Ecto neural progenitor cell (in vitro differentiated cells): ENCODE results near the gene ATP6V1A.

Source experiments
- DNase-seq: peaks from one replicate; pipeline ENCODE4 v3.0.0-alpha.2; 2018; ENCODE audit warnings: low spot score

ATP6V1A gene

DNA sequence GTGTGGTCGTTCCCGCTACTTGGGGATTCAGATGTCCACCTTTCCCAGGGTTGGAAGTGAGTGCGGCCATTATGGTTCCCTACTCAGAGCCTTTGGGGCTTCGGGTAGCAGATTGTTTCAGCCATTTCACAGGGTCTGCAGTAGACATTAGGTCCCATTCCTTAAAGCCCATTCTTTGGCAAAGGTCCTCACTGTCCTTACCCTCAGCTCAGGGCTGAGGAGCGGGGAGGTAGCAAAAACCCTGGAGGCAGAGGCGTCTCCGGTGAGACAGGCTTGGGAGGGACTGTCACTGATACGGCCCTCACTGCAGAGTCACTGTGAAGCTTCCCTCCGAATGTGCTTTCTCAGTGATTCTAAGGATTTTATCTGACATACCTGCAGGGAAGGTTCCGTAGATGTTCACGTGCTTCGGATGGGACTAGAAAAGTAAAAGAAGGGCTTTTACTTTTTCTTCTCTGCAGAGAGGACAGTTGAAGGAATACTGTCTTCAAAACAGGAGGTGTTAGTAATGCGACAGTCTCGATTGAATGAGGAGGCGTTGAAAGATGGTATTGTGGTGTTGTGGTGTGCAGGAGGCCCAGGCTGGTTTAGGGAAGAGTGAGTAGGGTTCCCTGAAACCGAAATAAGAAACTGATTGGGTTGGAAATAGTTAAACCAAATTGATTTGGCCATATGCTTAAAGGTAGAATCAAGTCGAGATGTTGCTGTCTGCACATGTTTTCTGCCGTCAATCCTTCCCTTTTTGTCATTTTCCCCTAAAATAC, 630 bp downstream of the ATP6V1A start:
- no peak for DNase-seq

- DNase-seq: no peak
Measured at GRCh38 chr3:113751141-113751540, 4.3 kb downstream of the ATP6V1A start.

GRCh38 chr3:113753376-113753985, 6.6 kb downstream of the ATP6V1A start:
- no peak for DNase-seq

DNA sequence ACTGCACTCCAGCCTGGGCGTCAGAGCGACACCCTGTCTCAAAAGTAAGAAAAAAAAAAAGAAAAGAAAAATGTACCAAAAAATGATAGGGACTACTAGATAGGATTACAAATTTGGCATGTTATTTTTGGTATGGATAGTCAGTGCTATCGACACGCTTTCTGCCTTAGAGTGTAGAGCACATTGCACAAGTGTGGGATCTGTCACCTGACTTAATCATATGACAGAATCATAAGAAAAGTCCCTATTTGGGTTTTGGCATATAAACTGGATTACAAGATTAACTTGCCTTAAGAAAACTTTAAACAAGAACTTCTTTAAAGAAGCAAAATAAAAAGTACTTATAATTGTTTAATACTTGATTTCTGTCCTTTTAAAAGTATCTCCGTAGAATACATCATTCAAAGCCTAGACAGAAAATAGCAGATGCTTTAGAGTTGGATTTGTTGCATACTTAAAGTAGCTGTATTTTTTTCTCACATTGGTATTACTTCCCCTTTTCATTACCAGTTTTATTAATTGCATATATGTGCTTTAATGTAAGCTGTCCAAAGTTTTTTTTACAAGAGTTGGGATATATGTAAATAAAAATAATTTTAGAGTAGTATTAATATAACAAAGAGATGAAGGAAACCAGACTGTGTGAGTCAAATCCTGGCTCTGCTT, 7.8 kb downstream of the ATP6V1A start:
- no peak for DNase-seq

DNA sequence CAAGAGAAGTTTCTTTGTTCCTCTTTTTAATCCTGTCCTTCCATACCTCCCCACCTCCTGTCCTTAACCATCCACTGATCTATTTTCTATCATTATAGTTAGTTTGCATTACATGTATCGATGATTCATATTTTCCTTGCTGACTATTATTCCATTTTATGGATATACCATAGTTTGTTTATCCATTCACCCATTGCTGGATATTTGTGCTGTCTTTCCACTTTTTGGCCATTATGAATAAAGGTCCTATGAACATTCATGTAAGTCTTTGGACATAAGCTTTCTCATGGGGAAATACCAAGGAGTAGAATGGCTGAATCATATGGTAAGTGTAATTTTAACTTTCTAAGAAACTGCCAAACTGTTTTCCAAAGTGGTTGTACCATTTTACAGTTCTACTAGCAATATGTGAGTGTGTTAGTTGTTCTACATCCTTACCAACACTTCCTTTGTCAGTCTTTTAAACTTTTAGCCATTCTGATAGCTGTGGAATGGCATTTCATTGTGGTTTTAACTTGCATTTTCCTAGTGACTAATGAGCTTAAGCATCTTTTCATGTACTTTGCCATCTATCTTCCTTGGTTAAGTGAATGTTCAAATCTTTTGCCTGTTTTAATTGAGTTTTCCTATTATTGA, 11.7 kb downstream of the ATP6V1A start:
- no peak for DNase-seq

DNA sequence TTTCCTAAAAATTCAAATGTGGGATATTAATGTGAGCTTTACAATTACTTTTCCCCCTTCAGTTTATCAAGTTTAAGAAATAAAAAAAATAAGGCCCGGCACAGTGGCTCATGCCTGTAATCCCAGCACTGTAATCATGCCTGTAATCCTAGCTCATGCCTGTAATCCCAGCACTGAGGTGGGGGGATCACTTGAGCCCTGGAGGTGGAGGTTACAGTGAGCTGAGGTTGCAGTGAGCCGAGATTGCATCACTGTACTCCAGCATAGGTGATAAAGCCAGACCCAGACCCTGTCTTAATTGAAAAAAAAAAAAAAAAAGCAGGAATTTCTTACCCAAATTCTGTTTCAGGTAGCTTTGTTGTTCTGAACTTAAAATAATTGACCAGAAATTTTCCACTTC, 17.9 kb downstream of the ATP6V1A start:
- no peak for DNase-seq

- DNase-seq: no peak
Measured at GRCh38 chr3:113769551-113769950, 22.7 kb downstream of the ATP6V1A start.

DNA sequence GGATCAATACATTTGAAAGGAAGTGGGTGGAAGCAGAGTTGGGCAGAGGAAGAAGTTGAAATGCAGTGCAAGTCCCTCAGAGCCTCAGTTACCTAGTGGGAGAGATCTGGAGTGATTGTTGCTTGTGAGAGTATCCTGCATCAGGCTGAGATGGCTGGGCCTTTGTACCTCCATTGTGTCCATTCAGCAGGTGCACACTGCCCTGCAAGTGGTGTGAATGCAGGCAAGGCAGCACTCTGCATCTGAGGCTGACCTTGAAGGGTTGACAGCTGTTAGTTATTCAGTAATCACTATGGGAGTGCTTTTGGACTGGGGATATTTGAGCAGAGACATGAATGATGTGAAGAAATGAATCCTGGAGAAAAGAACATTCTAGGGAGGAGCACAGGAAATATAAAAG, 25.2 kb downstream of the ATP6V1A start:
- no peak for DNase-seq

DNA sequence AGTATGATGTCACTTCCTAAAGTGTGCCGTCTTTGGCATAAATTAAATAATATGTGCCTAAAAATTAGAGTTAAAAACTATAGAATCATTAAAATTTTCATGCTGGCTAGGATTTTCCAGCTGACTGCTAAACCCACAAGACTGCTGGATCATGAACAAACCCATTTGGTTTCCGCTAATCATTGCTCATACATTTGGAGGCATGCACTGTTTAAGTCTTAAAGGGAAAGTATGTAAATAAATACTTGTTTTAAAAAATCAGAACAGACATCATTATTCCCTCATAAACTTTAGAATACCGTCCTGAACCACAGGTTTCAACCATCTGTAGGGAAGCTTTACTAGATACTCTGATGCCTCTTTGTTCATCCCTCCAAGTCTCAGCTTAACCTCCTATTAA, 26.5 kb downstream of the ATP6V1A start:
- no peak for DNase-seq

DNA sequence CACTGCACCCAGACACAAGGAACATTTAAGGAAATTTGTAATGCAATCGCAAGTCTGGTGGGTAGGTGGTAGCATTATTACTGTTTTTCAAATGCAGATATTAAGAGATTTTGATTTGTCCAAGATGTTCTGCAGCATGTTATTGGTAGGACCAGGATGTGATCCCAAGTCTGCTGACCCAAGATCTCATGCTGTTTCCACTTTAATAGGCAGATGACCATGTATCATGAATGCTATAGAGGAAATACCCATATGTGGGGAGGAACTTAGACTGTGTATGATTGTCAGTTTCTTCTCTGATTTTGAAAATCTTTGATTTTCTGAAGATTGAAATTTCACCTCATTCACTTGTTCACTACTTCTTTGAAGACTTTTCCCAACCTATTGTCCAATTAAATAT, 28.7 kb downstream of the ATP6V1A start:
- DNase-seq: no peak

DNA sequence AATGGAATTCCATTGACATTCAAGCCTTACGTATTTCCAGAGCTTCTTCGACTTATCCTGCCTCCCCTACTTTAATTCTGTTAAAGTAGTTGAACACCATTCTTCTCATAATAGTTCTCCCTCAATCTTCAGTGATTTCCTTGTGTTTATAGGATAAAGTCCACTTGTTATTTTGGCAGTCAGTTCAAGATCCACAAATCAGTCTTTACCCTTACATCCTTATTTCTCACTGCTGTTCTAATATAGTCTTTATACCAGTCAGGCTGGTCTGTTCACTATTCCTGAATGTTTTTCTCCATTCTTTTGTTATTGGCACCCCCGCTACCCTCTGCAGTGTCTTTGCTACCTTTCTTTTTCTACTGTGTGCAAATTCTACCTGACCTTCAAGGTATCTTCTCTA, 29.7 kb downstream of the ATP6V1A start:
- DNase-seq: no peak

GRCh38 chr3:113783463-113783862, 36.6 kb downstream of the ATP6V1A start:
- DNase-seq: no peak

- no peak for DNase-seq
Measured at GRCh38 chr3:113783980-113784379, 37.1 kb downstream of the ATP6V1A start.

DNA sequence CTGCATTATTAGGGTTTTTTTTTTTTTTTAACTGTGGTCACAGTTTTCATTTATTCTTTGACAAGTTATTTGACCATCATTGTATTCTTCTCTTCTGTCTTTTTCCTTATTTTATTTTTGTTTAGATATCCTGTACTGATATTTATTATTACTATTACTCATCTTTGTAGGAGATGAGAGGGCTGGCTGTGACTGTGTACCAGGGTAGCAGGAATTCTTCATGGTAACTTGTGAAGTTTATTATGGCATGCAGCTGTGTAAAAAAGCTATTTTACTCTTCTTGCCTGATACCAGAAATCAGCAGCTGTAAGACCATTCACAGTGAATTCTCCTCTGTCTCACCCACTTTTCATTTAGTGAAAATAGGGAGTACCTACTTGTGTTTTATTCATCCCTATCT, 44.5 kb downstream of the ATP6V1A start:
- no peak for DNase-seq

DNA sequence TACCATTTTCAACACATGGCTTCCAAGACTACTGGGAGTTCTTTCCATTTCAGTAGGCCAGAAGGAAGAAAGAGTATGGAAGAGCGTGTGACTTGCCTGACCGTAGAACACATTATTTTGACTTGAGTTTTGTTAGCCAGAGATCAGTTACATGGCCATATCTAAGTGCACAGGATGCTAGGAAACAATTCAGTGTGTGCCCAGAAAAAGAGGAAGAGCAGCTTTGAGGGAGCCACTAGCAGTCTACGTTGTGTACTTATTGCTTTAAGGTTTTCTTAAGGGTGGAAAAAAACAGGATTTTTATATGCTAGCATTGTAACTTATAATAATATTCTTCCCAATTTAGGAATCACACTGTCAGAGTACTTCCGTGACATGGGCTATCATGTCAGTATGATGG, 47.7 kb downstream of the ATP6V1A start:
- no peak for DNase-seq

GRCh38 chr3:113795693-113796092, 48.9 kb downstream of the ATP6V1A start:
- DNase-seq: no peak

- DNase-seq: no peak
Measured at GRCh38 chr3:113802795-113803455, 56.1 kb downstream of the ATP6V1A start.

DNA sequence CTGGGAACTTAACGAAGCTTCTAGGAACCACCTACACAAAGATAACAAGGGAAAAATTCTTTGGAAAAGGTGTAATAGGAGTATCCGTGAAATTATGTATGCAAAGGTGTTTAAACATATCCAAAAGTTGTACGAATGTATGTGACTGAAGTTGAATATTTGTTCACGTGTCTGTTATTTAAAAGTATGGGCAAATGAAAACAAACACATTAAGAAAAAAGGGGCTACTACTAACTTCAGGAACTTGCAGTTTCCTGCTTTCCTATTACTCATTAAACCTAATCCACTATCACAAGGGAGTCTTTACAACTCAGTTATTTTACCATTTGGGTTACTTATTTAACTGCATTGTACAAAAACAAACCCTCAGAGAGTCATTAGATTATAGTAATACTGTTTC, 57.8 kb downstream of the ATP6V1A start:
- DNase-seq: no peak

DNA sequence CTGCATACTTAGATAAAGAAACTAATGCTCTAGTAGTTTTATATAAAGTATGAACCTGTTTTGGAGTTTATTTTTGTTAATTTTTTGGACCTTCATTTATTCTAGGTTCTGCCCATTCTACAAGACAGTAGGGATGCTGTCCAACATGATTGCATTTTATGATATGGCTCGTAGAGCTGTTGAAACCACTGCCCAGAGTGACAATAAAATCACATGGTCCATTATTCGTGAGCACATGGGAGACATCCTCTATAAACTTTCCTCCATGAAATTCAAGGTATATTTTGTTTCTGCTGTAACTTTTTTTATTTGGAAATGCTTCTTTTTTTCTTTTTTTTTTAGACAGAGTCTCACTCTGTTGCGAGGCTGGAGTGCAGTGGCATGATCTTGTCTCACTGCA, 58.4 kb downstream of the ATP6V1A start:
- DNase-seq: no peak

DNA sequence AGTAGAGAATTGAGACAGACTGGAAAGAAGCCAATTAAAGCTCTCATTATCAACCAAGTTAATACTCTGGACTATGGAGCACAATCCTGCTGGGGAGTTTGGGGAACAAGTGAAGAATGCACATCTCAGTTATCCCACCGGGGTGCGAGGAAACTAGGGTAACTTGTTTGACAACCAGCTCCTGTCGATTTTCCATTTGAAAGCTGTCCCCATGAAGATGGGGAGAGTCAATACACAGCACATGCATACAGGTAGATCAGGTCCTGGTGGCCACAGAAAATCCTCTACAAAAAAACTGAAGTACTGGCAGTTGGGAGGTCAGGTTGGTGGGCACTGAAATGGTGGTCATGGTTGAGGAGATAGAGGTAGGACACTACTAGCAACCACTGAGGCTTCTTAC, 66.0 kb downstream of the ATP6V1A start:
- DNase-seq: no peak

DNA sequence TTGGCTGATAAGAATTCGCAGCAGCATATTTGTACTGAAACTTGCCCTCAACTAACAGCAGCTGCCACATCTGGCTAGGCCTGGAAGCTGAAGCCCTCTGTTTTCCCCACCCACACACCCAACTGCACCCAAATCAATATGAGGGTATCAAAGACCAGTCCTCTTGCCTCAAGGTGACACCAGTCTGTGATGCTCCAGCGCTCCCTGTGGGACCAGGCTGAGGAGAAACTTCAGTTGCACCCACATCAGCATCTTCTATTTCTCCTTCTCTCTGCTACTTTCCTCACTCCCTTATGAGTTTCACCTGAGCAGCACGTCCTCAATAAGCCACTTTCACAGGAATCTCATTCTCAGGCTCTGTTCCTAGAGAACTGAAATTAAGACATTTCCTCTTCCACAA, 73.0 kb downstream of the ATP6V1A start:
- no peak for DNase-seq

- DNase-seq: no peak
Measured at GRCh38 chr3:113825090-113825489, 78.3 kb downstream of the ATP6V1A start.
